ENCODE data around the gene KCNV2.

KCNV2 gene

DNA sequence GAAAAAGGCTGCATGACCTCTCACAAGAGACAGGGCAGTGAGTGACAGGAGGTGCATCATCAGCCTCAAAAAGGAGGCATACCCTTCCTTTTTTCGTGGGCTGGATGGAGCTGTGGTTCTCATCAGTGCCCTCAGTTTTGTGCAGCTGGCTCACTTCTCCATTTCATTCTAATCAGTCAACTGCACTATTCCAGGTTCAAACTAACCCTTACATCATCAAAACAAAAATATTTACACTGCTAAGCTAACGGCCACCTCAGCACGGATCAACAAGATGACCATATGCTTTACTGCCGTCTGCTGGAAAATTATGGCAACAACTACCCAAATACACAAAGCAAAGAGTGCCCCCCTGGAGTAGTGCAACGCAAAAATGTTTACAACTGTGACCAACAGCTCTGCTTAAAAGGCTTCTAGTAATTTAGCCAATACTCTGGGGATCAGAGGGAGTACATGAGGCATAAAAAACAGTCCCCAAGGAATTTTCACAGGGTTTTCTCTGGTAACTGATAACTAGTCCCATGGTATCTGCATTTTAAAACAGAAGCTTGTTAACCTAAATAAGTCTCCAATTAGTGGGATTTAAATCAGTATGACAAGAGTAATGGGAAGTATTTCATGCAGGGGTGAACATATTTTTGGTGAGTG lies 10.8 kb downstream of the KCNV2 start:
- Mint-ChIP-seq H3K27me3 (ENCODE audit: low read depth, poor library complexity) (no peaks in the 10 kb centered on the region), H3K36me3 (ENCODE audit: low read depth) (no peaks in the 10 kb centered on the region), H3K4me3 (peak overlapping the region; percentile 12), H3K27ac (peak overlapping the region; percentile 12), H3K4me1 (peaks cover 52% of the 10 kb centered on the region), H3K9me3 (no peaks in the 10 kb centered on the region)
- TF ChIP-seq, protein P1, sequence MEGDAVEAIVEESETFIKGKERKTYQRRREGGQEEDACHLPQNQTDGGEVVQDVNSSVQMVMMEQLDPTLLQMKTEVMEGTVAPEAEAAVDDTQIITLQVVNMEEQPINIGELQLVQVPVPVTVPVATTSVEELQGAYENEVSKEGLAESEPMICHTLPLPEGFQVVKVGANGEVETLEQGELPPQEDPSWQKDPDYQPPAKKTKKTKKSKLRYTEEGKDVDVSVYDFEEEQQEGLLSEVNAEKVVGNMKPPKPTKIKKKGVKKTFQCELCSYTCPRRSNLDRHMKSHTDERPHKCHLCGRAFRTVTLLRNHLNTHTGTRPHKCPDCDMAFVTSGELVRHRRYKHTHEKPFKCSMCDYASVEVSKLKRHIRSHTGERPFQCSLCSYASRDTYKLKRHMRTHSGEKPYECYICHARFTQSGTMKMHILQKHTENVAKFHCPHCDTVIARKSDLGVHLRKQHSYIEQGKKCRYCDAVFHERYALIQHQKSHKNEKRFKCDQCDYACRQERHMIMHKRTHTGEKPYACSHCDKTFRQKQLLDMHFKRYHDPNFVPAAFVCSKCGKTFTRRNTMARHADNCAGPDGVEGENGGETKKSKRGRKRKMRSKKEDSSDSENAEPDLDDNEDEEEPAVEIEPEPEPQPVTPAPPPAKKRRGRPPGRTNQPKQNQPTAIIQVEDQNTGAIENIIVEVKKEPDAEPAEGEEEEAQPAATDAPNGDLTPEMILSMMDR (IDR thresholded peaks at IDR 0.05) = peak; percentile 55
- peak; percentile 13 for DNase-seq

- Mint-ChIP-seq H3K36me3 (ENCODE audit: low read depth) (peaks cover 6% of the 10 kb centered on the region), H3K27me3 (ENCODE audit: low read depth, poor library complexity) (no peaks in the 10 kb centered on the region), H3K4me1 (peaks cover 43% of the 10 kb centered on the region), H3K9me3 (no peaks in the 10 kb centered on the region), H3K4me3 (no peak overlapping the region), H3K27ac (no peak overlapping the region)
- no peak for DNase-seq
- TF ChIP-seq, protein P1 (IDR thresholded peaks at IDR 0.05) = no peak
Measured at GRCh38 chr9:2729003-2729402, 11.7 kb downstream of the KCNV2 start.

GRCh38 chr9:2729721-2730120 lies 12.4 kb downstream of the KCNV2 start:
- Mint-ChIP-seq H3K4me1 (peaks cover 38% of the 10 kb centered on the region), H3K4me3 (no peak overlapping the region), H3K27me3 (ENCODE audit: low read depth, poor library complexity) (no peaks in the 10 kb centered on the region), H3K9me3 (no peaks in the 10 kb centered on the region), H3K36me3 (ENCODE audit: low read depth) (peaks cover 14% of the 10 kb centered on the region), H3K27ac (no peak overlapping the region)
- TF ChIP-seq, protein P1 (IDR thresholded peaks at IDR 0.05) = no peak
- no peak for DNase-seq

DNA sequence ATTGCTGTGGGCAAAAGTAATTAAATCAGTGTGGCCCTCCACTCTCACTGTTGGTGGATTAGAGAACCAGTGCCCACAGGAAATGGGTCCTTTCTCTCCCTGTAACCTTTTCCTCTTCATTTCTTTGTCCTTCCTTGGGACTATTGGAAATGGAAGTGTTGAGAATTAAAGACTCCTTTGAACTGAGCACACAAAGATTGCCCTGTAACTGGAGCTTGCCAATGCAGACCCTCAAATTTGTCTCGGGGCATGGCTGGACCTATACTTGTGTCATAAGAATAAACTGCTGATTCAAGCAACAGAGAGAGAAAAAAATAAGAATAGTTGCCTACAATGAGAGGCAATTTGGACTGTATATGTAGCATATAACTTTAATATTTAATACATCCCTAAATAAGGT lies 13.7 kb downstream of the KCNV2 start:
- H3K4me3 Mint-ChIP-seq = no peak overlapping the region
- TF ChIP-seq, protein P1 (IDR thresholded peaks at IDR 0.05) = no peak
- H3K27me3 Mint-ChIP-seq (ENCODE audit: low read depth, poor library complexity) = no peaks in the 10 kb centered on the region
- H3K4me1 Mint-ChIP-seq = peaks cover 26% of the 10 kb centered on the region
- H3K9me3 Mint-ChIP-seq = no peaks in the 10 kb centered on the region
- no peak for DNase-seq
- no peak overlapping the region for H3K27ac Mint-ChIP-seq
- peaks cover 16% of the 10 kb centered on the region for H3K36me3 Mint-ChIP-seq (ENCODE audit: low read depth)

DNA sequence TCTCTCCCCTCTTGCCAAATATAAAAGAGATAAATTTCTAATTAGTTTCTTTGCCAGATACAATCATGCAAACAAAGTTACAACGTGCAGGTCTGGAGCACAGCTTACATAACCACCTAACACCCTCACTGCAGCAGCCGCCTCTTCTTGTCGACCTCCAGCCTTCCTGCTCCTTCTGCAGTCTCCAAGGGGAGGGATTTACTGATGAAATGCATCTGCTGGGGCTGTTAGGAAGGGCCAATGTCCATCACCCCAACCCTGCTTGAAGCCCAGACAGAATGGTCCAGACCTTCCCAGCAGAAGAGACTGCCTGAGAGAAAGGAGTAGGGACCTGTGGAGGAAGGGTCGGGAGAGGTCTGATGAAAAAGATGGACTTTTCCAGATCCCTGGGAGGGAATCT lies 15.2 kb downstream of the KCNV2 start:
- Mint-ChIP-seq H3K27me3 (ENCODE audit: low read depth, poor library complexity) (no peaks in the 10 kb centered on the region), H3K4me3 (no peak overlapping the region), H3K4me1 (peaks cover 19% of the 10 kb centered on the region), H3K9me3 (no peaks in the 10 kb centered on the region), H3K27ac (no peak overlapping the region), H3K36me3 (ENCODE audit: low read depth) (peaks cover 16% of the 10 kb centered on the region)
- no peak for DNase-seq
- TF ChIP-seq, protein P1 (IDR thresholded peaks at IDR 0.05) = no peak

DNA sequence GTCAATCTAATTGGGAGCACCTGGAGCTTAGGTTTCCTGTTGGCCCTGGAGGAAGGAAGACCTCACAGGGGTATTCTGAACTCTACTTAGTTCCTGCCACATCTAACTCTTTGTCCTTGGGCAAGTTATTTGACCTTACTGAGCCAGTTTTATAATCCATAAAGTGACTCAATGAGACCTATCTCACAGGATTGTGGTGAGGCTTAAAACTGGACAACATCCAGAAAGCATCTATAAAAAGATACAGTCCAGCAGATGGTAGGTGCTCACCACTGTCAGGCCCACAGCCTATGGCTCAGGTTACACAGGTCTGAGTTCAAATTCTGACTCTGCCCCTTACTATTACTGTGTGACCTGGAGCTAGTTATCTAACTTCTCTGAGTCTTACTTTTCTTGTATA lies 23.3 kb downstream of the KCNV2 start:
- TF ChIP-seq, protein P1 (IDR thresholded peaks at IDR 0.05) = no peak
- no peak for DNase-seq
- Mint-ChIP-seq H3K4me3 (no peak overlapping the region), H3K36me3 (ENCODE audit: low read depth) (peaks cover 10% of the 10 kb centered on the region), H3K9me3 (no peaks in the 10 kb centered on the region), H3K27me3 (ENCODE audit: low read depth, poor library complexity) (peaks cover 3% of the 10 kb centered on the region), H3K4me1 (peaks cover 12% of the 10 kb centered on the region), H3K27ac (no peak overlapping the region)
